HG02571 (cell line): ENCODE results near the gene KRT80.

Experiments used
- ATAC-seq: cut with Tn5 transposase; IDR thresholded peaks from one replicate; pipeline ENCODE4 v1.9.1; 2021; ENCODE audit warnings: mild to moderate bottlenecking, moderate library complexity; ENCODE audit not compliant: unreplicated experiment

Gene KRT80

GRCh38 chr12:52181746-52182145, 10.1 kb downstream of the KRT80 start:
- no peak for ATAC-seq

- ATAC-seq = no peak
Measured at GRCh38 chr12:52180971-52181628, 10.7 kb downstream of the KRT80 start.

- no peak for ATAC-seq
Measured at GRCh38 chr12:52179396-52179973, 12.3 kb downstream of the KRT80 start.

GRCh38 chr12:52178984-52179383, 12.8 kb downstream of the KRT80 start:
- ATAC-seq = no peak

- ATAC-seq = no peak
Measured at GRCh38 chr12:52178443-52178842, 13.4 kb downstream of the KRT80 start.

- no peak for ATAC-seq
Measured at GRCh38 chr12:52175371-52176350, 16.2 kb downstream of the KRT80 start.

GRCh38 chr12:52173526-52173925, 18.3 kb downstream of the KRT80 start:
- ATAC-seq = no peak

GRCh38 chr12:52172956-52173355, 18.9 kb downstream of the KRT80 start:
- ATAC-seq = no peak

GRCh38 chr12:52171950-52172512, 19.8 kb downstream of the KRT80 start:
- no peak for ATAC-seq

- ATAC-seq = no peak
Measured at GRCh38 chr12:52170827-52171226, 21.0 kb downstream of the KRT80 start.

- ATAC-seq = no peak
Measured at GRCh38 chr12:52169886-52170285, 21.9 kb downstream of the KRT80 start.

GRCh38 chr12:52168019-52168717, 23.6 kb downstream of the KRT80 start:
- ATAC-seq = no peak

GRCh38 chr12:52167526-52167925, 24.3 kb downstream of the KRT80 start:
- ATAC-seq = no peak

GRCh38 chr12:52166672-52167071, 25.1 kb downstream of the KRT80 start:
- no peak for ATAC-seq

GRCh38 chr12:52165096-52165855, 26.5 kb downstream of the KRT80 start:
- no peak for ATAC-seq

GRCh38 chr12:52164624-52165023, 27.2 kb downstream of the KRT80 start:
- no peak for ATAC-seq

- no peak for ATAC-seq
Measured at GRCh38 chr12:52162981-52163380, 28.8 kb downstream of the KRT80 start.

- no peak for ATAC-seq
Measured at GRCh38 chr12:52160200-52160599, 31.6 kb downstream of the KRT80 start.

GRCh38 chr12:52157566-52158150, 34.2 kb downstream of the KRT80 start:
- ATAC-seq = no peak
